Neuronal stem cell (in vitro differentiated cells): ENCODE results near the gene PAPSS2.

ENCODE experiments used
- DNase-seq: peaks from one replicate; pipeline ENCODE4 v3.0.0-alpha.2; 2013; ENCODE audit warnings: low spot score
- H2AFZ ChIP-seq: one replicate; pipeline ENCODE4 v1.6.1; 2013; ENCODE audit warnings: mild to moderate bottlenecking, low read length, inconsistent platforms
- H2AK5ac ChIP-seq: 2 replicates; pipeline ENCODE4 v1.6.1; 2013; ENCODE audit warnings: low read depth, mild to moderate bottlenecking, inconsistent platforms, low read length, moderate library complexity, mixed read lengths
- H2BK120ac ChIP-seq: 2 replicates; pipeline ENCODE4 v1.6.1; 2013; ENCODE audit warnings: low read depth, mild to moderate bottlenecking, inconsistent platforms, low read length, moderate library complexity, mixed read lengths
- H2BK12ac ChIP-seq: one replicate; pipeline ENCODE4 v1.6.1; 2013; ENCODE audit warnings: low read length, inconsistent platforms
- H2BK15ac ChIP-seq: 2 replicates; pipeline ENCODE4 v1.6.1; 2013; ENCODE audit warnings: mild to moderate bottlenecking, low read length, inconsistent platforms, mixed read lengths
- H2BK5ac ChIP-seq: one replicate; pipeline ENCODE4 v1.6.1; 2013; ENCODE audit warnings: inconsistent platforms, mild to moderate bottlenecking, low read length, moderate library complexity
- H3K14ac ChIP-seq: one replicate; pipeline ENCODE4 v1.6.1; 2013; ENCODE audit warnings: low read length, inconsistent platforms
- H3K18ac ChIP-seq: 2 replicates; pipeline ENCODE4 v1.6.1; 2013; ENCODE audit warnings: low read length, inconsistent platforms
- H3K23ac ChIP-seq: 2 replicates; pipeline ENCODE4 v1.6.1; 2013; ENCODE audit warnings: low read depth, mild to moderate bottlenecking, mixed read lengths, low read length, inconsistent platforms; ENCODE audit not compliant: poor library complexity
- H3K27ac ChIP-seq: replicated peaks from 3 replicates; pipeline ENCODE4 v1.5.1; 2013; ENCODE audit warnings: low read length, inconsistent platforms
- H3K27me3 ChIP-seq, 3 experiments: 2 replicates each; pipeline ENCODE4 v1.6.1; 2013; ENCODE audit warnings: low read length in 3 of 3, mild to moderate bottlenecking in 2 of 3, inconsistent platforms in 1 of 3, low read depth in 1 of 3, mixed read lengths in 1 of 3, moderate library complexity in 1 of 3; ENCODE audit not compliant: control insufficient read depth in 3 of 3, insufficient read depth in 3 of 3
- H3K36me3 ChIP-seq, 2 donors: replicated peaks in 1 of 2; 2 replicates each; pipeline ENCODE4 v1.6.1; 2013; ENCODE audit warnings: low read length in 2 of 2; ENCODE audit not compliant: control insufficient read depth in 2 of 2, insufficient read depth in 2 of 2
- H3K4ac ChIP-seq: 2 replicates; pipeline ENCODE4 v1.6.1; 2013; ENCODE audit warnings: inconsistent platforms, mild to moderate bottlenecking, low read length, moderate library complexity
- H3K4me1 ChIP-seq, 2 donors: 1 replicate in 1 of 2; 2 replicates in 1 of 2; pipeline ENCODE4 v1.6.1; 2013; ENCODE audit warnings: low read length in 2 of 2, low read depth in 1 of 2; ENCODE audit not compliant: control insufficient read depth in 2 of 2, insufficient read depth in 1 of 2
- H3K4me2 ChIP-seq: one replicate; pipeline ENCODE4 v1.6.1; 2013; ENCODE audit warnings: mild to moderate bottlenecking, low read length, inconsistent platforms; ENCODE audit not compliant: insufficient read depth, poor library complexity, severe bottlenecking
- H3K4me3 ChIP-seq, 2 donors: 2 replicates each; pipeline ENCODE4 v1.5.1; 2013; ENCODE audit warnings: low read length in 2 of 2, mild to moderate bottlenecking in 2 of 2, inconsistent platforms in 1 of 2, moderate library complexity in 1 of 2
- H3K79me1 ChIP-seq: one replicate; pipeline ENCODE4 v1.6.1; 2013; ENCODE audit warnings: low read depth, mild to moderate bottlenecking, inconsistent platforms, low read length, moderate library complexity
- H3K9ac ChIP-seq: one replicate; pipeline ENCODE4 v1.6.1; 2013; ENCODE audit warnings: mild to moderate bottlenecking, low read depth, low read length, inconsistent platforms; ENCODE audit not compliant: poor library complexity
- H3K9me3 ChIP-seq, 2 donors: replicated peaks in 1 of 2; 2 replicates each; pipeline versions ENCODE3 to v1.6.1; 2013; ENCODE audit warnings: low read length in 2 of 2, mild to moderate bottlenecking in 2 of 2, inconsistent platforms in 1 of 2, low read depth in 1 of 2, mixed read lengths in 1 of 2, moderate library complexity in 1 of 2; ENCODE audit not compliant: control insufficient read depth in 2 of 2, insufficient read depth in 1 of 2
- H4K8ac ChIP-seq: one replicate; pipeline ENCODE4 v1.6.1; 2013; ENCODE audit warnings: low read depth, mild to moderate bottlenecking, inconsistent platforms, low read length, moderate library complexity
- H4K91ac ChIP-seq: one replicate; pipeline ENCODE4 v1.6.1; 2013; ENCODE audit warnings: low read length, low read depth, mild to moderate bottlenecking, inconsistent platforms; ENCODE audit not compliant: poor library complexity
- WGBS, 2 donors: extraction: QIAGEN DNeasy Blood & Tissue Kit; methylation state at CpG; one replicate each; pipeline ENCODE4 v1.1.7; 2013; ENCODE audit warnings: missing lambda C conversion rate in 2 of 2, mixed read lengths in 1 of 2; ENCODE audit not compliant: insufficient read length in 2 of 2, insufficient replicate concordance in 1 of 2; ENCODE audit errors: extremely low coverage in 2 of 2; 5-methylcytosine and 5-hydroxymethylcytosine counted together

The PAPSS2 gene

GRCh38 chr10:87646192-87646909, 13.3 kb upstream of the PAPSS2 start:
- Histone ChIP-seq H3K9ac (no peak overlapping the region), H2BK5ac (no peak overlapping the region), H3K27ac (no peak overlapping the region), H3K4me1 (peaks cover 1 to 3% of the 10 kb centered on the region in 2 donors), H3K18ac (no peak overlapping the region), H3K4me2 (no peak overlapping the region), H2BK12ac (no peak overlapping the region), H3K23ac (no peak overlapping the region), H3K4me3 (no peak overlapping the region), H3K9me3 (peaks cover 0 to 2% of the 10 kb centered on the region in 2 donors), H3K27me3 (no peaks in the 10 kb centered on the region), H4K8ac (no peak overlapping the region), H3K4ac (no peak overlapping the region), H3K79me1 (no peaks in the 10 kb centered on the region), H4K91ac (no peak overlapping the region), H2BK15ac (no peak overlapping the region), H2BK120ac (no peak overlapping the region), H2AK5ac (no peak overlapping the region), H2AFZ (no peak overlapping the region), H3K36me3 (no peaks in the 10 kb centered on the region), H3K14ac (no peak overlapping the region)
- WGBS, 2 donors = no CpG with 5 or more reads among the region's 4 CpGs
- DNase-seq = no peak

DNA sequence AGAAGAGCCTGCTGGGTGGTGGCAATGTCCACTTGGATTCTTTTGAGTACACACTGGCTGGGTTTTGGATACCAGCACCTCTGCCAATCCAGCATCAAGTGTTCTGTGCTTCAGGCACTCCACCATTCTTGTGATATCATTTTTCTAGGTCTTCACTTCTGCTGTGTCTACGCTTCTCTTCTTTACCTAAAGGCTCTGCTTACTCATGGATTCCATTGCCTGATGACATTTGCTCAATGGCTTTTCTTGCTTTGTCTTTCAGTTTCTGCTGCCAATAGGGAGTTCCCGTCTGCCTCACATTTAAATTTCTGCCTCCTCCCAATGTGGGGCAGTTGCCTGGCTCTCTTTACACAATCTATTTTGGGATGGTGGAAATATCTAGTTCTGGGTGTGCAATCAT, 12.7 kb upstream of the PAPSS2 start:
- Histone ChIP-seq H3K36me3 (no peaks in the 10 kb centered on the region), H2BK5ac (no peak overlapping the region), H3K4me1 (peaks cover 3% of the 10 kb centered on the region in 2 donors), H2BK120ac (no peak overlapping the region), H3K23ac (no peak overlapping the region), H4K8ac (no peak overlapping the region), H3K79me1 (no peaks in the 10 kb centered on the region), H2AFZ (no peak overlapping the region), H2BK12ac (no peak overlapping the region), H3K4me3 (no peak overlapping the region), H2BK15ac (no peak overlapping the region), H3K4me2 (no peak overlapping the region), H4K91ac (no peak overlapping the region), H3K27me3 (no peaks in the 10 kb centered on the region), H3K18ac (no peak overlapping the region), H2AK5ac (no peak overlapping the region), H3K27ac (no peak overlapping the region), H3K14ac (no peak overlapping the region), H3K9ac (no peak overlapping the region), H3K9me3 (peaks cover 0 to 2% of the 10 kb centered on the region in 2 donors), H3K4ac (no peak overlapping the region)
- WGBS, 2 donors = no CpG with 5 or more reads among the region's 2 CpGs
- no peak for DNase-seq

DNA sequence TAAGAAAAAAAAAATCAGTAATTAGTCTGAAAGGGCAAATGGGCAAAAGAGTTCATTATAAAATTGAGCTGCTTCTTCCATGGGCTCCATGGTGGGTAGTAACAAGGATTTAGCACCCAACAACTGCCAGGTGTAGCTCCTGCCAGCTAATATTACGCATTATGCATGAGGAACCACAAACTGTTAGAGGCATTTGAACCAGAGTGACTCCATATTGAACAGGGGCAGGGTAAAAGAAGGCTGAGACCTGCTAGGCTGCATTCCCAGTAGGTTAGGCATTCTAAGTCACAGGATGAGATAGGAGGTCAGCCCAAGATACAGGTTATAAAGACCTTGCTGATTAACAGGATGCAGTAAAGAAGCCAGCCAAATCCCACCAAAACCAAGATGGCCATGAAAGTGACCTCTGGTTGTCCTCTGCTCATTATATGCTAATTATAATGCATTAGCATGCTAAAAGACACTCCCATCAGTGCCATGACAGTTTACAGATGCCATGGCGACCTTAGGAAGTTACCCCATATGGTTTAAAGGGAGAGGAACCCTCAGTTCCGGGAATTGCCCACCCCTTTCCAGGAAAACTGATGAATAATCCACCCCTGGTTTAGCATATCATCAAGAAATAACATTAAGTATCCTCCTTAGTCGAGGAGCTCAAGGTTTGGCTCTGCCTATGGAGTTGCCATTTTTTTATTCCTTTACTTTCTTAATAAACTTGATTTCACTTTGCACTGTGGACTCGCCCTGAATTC, 8.7 kb upstream of the PAPSS2 start:
- no peaks in the 10 kb centered on the region for H3K36me3 ChIP-seq
- no peak overlapping the region for H2AK5ac ChIP-seq
- H3K79me1 ChIP-seq = no peaks in the 10 kb centered on the region
- H3K27me3 ChIP-seq = no peaks in the 10 kb centered on the region
- no peak overlapping the region for H3K4me3 ChIP-seq
- H2BK12ac ChIP-seq = no peak overlapping the region
- peaks cover 0 to 2% of the 10 kb centered on the region in 2 donors for H3K9me3 ChIP-seq
- no peak overlapping the region for H2AFZ ChIP-seq
- H3K27ac ChIP-seq = no peak overlapping the region
- no CpG with 5 or more reads among the region's 5 CpGs for WGBS, 2 donors
- H3K18ac ChIP-seq = no peak overlapping the region
- H2BK15ac ChIP-seq = no peak overlapping the region
- no peak overlapping the region for H3K14ac ChIP-seq
- H3K4me1 ChIP-seq = peaks cover 0 to 3% of the 10 kb centered on the region in 2 donors
- no peak overlapping the region for H2BK5ac ChIP-seq
- H2BK120ac ChIP-seq = no peak overlapping the region
- no peak overlapping the region for H4K8ac ChIP-seq
- H3K23ac ChIP-seq = no peak overlapping the region
- no peak overlapping the region for H3K4ac ChIP-seq
- no peak overlapping the region for H3K4me2 ChIP-seq
- H3K9ac ChIP-seq = no peak overlapping the region
- no peak for DNase-seq
- no peak overlapping the region for H4K91ac ChIP-seq

- H3K9me3 ChIP-seq = peaks cover 0 to under 1% of the 10 kb centered on the region in 2 donors
- no peak overlapping the region for H3K4me2 ChIP-seq
- no peaks in the 10 kb centered on the region for H3K27me3 ChIP-seq
- H4K8ac ChIP-seq = no peak overlapping the region
- no peak overlapping the region for H4K91ac ChIP-seq
- H3K4me3 ChIP-seq = no peak overlapping the region
- DNase-seq = peak; percentile 38
- H3K9ac ChIP-seq = no peak overlapping the region
- H2BK15ac ChIP-seq = no peak overlapping the region
- H2AFZ ChIP-seq = no peak overlapping the region
- H3K4me1 ChIP-seq = peaks cover 0 to 3% of the 10 kb centered on the region in 2 donors
- no peak overlapping the region for H3K27ac ChIP-seq
- no peak overlapping the region for H3K18ac ChIP-seq
- no CpG with 5 or more reads among the region's 6 CpGs for WGBS, 2 donors
- no peak overlapping the region for H2BK120ac ChIP-seq
- H3K36me3 ChIP-seq = no peaks in the 10 kb centered on the region
- no peak overlapping the region for H3K14ac ChIP-seq
- no peaks in the 10 kb centered on the region for H3K79me1 ChIP-seq
- no peak overlapping the region for H2AK5ac ChIP-seq
- H2BK5ac ChIP-seq = no peak overlapping the region
- H3K4ac ChIP-seq = no peak overlapping the region
- H3K23ac ChIP-seq = no peak overlapping the region
- H2BK12ac ChIP-seq = no peak overlapping the region
These were observed 7.9 kb upstream of the PAPSS2 start for GRCh38 chr10:87651801-87652200.
